ENCODE measurements around the gene CDC42SE1. TPM values are rescaled to one million over a fixed set of nuclear protein-coding genes. Genes with fewer than 3 reads are reported as not detected.
A peak's percentile ranks its signal among the peaks of the same experiment; 100 is the strongest.

Gene CDC42SE1
- total RNA-seq, 4 donors from 2014 or later: 41.1 to 58.2 (median 49.6) TPM

- intact Hi-C loops (cut with DNase I): no loop called here
- Histone ChIP-seq H3K36me3 (peaks cover 0 to 6% (median 0%) of the 10 kb centered on the region in 4 donors), H3K27me3 (no peaks in the 10 kb centered on the region), H3K4me3 (no peak overlapping the region), H3K27ac (replicated peaks in 1 of 4) (no peak overlapping the region), H3K9me3 (no peaks in the 10 kb centered on the region), H3K4me1 (peaks cover 21 to 34% (median 32%) of the 10 kb centered on the region in 4 donors)
- TF ChIP-seq, protein P1, sequence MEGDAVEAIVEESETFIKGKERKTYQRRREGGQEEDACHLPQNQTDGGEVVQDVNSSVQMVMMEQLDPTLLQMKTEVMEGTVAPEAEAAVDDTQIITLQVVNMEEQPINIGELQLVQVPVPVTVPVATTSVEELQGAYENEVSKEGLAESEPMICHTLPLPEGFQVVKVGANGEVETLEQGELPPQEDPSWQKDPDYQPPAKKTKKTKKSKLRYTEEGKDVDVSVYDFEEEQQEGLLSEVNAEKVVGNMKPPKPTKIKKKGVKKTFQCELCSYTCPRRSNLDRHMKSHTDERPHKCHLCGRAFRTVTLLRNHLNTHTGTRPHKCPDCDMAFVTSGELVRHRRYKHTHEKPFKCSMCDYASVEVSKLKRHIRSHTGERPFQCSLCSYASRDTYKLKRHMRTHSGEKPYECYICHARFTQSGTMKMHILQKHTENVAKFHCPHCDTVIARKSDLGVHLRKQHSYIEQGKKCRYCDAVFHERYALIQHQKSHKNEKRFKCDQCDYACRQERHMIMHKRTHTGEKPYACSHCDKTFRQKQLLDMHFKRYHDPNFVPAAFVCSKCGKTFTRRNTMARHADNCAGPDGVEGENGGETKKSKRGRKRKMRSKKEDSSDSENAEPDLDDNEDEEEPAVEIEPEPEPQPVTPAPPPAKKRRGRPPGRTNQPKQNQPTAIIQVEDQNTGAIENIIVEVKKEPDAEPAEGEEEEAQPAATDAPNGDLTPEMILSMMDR (IDR thresholded peaks at IDR 0.05): no peak
- no peak for TF ChIP-seq POLR2AphosphoS5 (IDR thresholded peaks at IDR 0.05)
- no peak for TF ChIP-seq EP300 (IDR thresholded peaks at IDR 0.05)
- no peak for TF ChIP-seq POLR2A (IDR thresholded peaks at IDR 0.05; ENCODE audit: low read depth)
- no peak for DNase-seq (ENCODE audit: extremely low spot score)
- 73% methylated on average over 2 of the region's 2 CpGs for WGBS
Measured at GRCh38 chr1:151061704-151062103, 2.3 kb upstream of the CDC42SE1 start.

GRCh38 chr1:151060657-151061421 lies 1.4 kb upstream of the CDC42SE1 start:
- peaks cover 28 to 42% (median 40%) of the 10 kb centered on the region in 4 donors for H3K4me1 ChIP-seq
- H3K27me3 ChIP-seq: no peaks in the 10 kb centered on the region
- TF ChIP-seq POLR2A (IDR thresholded peaks at IDR 0.05; ENCODE audit: low read depth) (no peak), POLR2AphosphoS5 (IDR thresholded peaks at IDR 0.05) (no peak), EP300 (IDR thresholded peaks at IDR 0.05) (no peak)
- TF ChIP-seq, protein P1 (IDR thresholded peaks at IDR 0.05): no peak
- peaks cover 3 to 8% (median 7%) of the 10 kb centered on the region in 4 donors for H3K36me3 ChIP-seq
- H3K9me3 ChIP-seq: no peaks in the 10 kb centered on the region
- peak overlapping the region; percentile 88 to 96 (median 94) for H3K27ac ChIP-seq (replicated peaks in 1 of 4)
- H3K4me3 ChIP-seq: peak overlapping the region; percentile 77 to 97 (median 92)
- DNase-seq (ENCODE audit: extremely low spot score): no peak
- intact Hi-C loops (cut with DNase I): no loop called here
- WGBS: 49% methylated on average over 4 of the region's 4 CpGs

DNA sequence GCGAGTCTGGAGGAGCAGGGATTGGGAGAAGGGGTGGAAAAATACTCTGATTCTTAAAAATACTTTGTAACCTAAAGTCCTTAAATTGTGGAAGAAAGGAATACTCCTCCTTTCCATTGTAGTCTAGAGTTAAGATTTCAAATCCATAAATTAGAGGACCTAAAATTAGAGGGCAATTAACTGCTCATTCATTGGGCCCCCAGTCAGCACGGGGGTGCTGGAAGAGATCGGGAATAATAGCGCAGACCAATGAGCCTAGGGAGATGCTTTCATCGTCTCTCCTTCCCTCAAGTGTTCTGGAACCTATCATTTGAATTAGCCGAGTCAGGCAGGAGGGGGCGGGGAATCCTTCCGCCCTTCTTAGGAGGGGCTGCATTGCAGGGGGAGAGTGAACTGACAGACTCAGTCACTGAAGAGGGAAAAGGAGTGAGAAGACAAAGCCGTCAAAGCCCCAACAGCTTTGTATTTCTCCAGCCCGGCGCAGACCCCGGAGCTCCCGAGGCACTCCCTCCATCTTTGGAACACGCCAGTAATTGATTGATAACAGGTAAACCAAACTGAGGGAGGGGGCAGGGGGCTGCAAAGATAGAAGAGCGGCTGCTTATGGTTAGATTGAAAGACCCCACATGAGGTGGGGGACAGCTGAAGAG lies 710 bp upstream of the CDC42SE1 start, which contains the start of gene MLLT11:
TSS of gene MLLT11 (plus strand) at position 391 of the 650 bp plus-strand sequence. CDS start 6,828 bp downstream, outside the sequence.
- WGBS: under 1% methylated on average over 15 of the region's 15 CpGs
- peak within 1 kb of the TSS; percentile 77 to 97 (median 92) for H3K4me3 ChIP-seq
- intact Hi-C loops (cut with DNase I): no loop called here
- peaks cover 10 to 15% (median 14%) of the 10 kb centered on the region in 4 donors for H3K36me3 ChIP-seq
- peak within 1 kb of the TSS; percentile 88 to 96 (median 94) for H3K27ac ChIP-seq (replicated peaks in 1 of 4)
- no peaks in the 10 kb centered on the region for H3K27me3 ChIP-seq
- TF ChIP-seq POLR2AphosphoS5 (IDR thresholded peaks at IDR 0.05) (peak; percentile 74 to 76), EP300 (IDR thresholded peaks at IDR 0.05) (no peak), POLR2A (IDR thresholded peaks at IDR 0.05; ENCODE audit: low read depth) (no peak)
- TF ChIP-seq, protein P1 (IDR thresholded peaks at IDR 0.05): no peak
- H3K9me3 ChIP-seq: no peaks in the 10 kb centered on the region
- H3K4me1 ChIP-seq: peaks cover 35 to 50% (median 46%) of the 10 kb centered on the region in 4 donors
- no peak for DNase-seq (ENCODE audit: extremely low spot score)

- WGBS: under 1% methylated on average over 10 of the region's 10 CpGs
- TF ChIP-seq POLR2AphosphoS5 (IDR thresholded peaks at IDR 0.05): no peak
- TF ChIP-seq, protein P1 (IDR thresholded peaks at IDR 0.05): no peak
- TF ChIP-seq EP300 (IDR thresholded peaks at IDR 0.05): no peak
- no peak for TF ChIP-seq POLR2A (IDR thresholded peaks at IDR 0.05; ENCODE audit: low read depth)
- no peak for DNase-seq (ENCODE audit: extremely low spot score)
- no peaks in the 10 kb centered on the region for H3K27me3 ChIP-seq
- H3K27ac ChIP-seq (replicated peaks in 1 of 4): peak overlapping the region; percentile 88 to 96 (median 94)
- intact Hi-C loops (cut with DNase I): loop anchor here (5.0 kb wide), 1 partner anchor 36 kb away; no protein-coding TSS in a partner anchor
- H3K4me1 ChIP-seq: peaks cover 35 to 53% (median 47%) of the 10 kb centered on the region in 4 donors
- peaks cover 23 to 30% (median 28%) of the 10 kb centered on the region in 4 donors for H3K36me3 ChIP-seq
- peak overlapping the region; percentile 77 to 97 (median 92) for H3K4me3 ChIP-seq
- H3K9me3 ChIP-seq: no peaks in the 10 kb centered on the region
Measured at GRCh38 chr1:151058692-151059091, 730 bp downstream of the CDC42SE1 start.

Measured in esophagus muscularis mucosa (tissue), 4 donors.